WI38 (cell line): ENCODE data around the gene SLC26A6.

ENCODE experiments used
- H3K4me3 ChIP-seq: 2 replicates; pipeline ENCODE4 v1.5.1; 2011; ENCODE audit warnings: low read depth, mild to moderate bottlenecking, control low read depth, low read length
- TF ChIP-seq, protein P1 (sequence below): IDR thresholded peaks from 2 replicates; pipeline ENCODE4 v1.5.1; 2012; ENCODE audit warnings: low read depth, mild to moderate bottlenecking, control low read depth, low read length

The SLC26A6 gene

DNA sequence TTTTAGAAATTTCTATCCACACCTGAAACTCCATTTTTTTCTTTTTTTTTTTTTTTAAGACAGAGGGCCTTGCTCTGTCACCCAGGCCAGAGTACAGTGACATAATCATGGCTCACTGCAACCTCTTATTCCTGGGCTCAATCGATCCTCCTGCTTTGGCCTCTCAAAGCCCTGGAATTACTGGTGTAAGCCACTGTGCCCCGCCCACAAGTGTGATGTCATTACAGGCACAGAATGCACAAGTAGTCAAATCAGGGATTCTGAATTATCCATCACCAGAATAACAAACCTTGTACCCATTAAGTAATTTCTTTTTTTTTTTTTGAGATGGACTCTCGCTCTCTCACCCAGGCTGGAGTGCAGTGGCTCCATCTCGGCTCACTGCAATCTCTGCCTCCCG is 27.7 kb downstream of the SLC26A6 start:
- TF ChIP-seq, protein P1, sequence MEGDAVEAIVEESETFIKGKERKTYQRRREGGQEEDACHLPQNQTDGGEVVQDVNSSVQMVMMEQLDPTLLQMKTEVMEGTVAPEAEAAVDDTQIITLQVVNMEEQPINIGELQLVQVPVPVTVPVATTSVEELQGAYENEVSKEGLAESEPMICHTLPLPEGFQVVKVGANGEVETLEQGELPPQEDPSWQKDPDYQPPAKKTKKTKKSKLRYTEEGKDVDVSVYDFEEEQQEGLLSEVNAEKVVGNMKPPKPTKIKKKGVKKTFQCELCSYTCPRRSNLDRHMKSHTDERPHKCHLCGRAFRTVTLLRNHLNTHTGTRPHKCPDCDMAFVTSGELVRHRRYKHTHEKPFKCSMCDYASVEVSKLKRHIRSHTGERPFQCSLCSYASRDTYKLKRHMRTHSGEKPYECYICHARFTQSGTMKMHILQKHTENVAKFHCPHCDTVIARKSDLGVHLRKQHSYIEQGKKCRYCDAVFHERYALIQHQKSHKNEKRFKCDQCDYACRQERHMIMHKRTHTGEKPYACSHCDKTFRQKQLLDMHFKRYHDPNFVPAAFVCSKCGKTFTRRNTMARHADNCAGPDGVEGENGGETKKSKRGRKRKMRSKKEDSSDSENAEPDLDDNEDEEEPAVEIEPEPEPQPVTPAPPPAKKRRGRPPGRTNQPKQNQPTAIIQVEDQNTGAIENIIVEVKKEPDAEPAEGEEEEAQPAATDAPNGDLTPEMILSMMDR = no peak

DNA sequence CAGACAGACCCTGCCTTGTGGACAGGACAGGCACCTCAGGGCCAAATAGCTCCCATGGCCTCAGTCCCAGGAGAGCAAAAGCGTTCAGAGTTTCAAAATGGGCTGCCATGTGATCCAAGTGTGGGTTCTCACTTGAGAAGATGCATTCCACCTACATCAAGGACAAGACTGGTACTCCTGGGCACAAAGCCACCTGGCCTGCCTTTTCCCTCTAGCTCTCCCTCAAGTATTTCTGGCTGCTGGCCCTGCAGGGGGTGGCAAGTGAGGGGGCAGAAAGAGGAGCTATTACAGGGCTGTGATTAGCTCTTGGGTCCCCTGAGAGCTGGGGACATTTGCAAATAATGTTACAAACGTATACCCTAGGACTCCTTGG is 33.7 kb downstream of the SLC26A6 start:
- H3K4me3 ChIP-seq = no peak overlapping the region
- TF ChIP-seq, protein P1 = no peak

More for the DNA sequence above, 27.7 kb downstream of the SLC26A6 start:
- no peak overlapping the region for H3K4me3 ChIP-seq

DNA sequence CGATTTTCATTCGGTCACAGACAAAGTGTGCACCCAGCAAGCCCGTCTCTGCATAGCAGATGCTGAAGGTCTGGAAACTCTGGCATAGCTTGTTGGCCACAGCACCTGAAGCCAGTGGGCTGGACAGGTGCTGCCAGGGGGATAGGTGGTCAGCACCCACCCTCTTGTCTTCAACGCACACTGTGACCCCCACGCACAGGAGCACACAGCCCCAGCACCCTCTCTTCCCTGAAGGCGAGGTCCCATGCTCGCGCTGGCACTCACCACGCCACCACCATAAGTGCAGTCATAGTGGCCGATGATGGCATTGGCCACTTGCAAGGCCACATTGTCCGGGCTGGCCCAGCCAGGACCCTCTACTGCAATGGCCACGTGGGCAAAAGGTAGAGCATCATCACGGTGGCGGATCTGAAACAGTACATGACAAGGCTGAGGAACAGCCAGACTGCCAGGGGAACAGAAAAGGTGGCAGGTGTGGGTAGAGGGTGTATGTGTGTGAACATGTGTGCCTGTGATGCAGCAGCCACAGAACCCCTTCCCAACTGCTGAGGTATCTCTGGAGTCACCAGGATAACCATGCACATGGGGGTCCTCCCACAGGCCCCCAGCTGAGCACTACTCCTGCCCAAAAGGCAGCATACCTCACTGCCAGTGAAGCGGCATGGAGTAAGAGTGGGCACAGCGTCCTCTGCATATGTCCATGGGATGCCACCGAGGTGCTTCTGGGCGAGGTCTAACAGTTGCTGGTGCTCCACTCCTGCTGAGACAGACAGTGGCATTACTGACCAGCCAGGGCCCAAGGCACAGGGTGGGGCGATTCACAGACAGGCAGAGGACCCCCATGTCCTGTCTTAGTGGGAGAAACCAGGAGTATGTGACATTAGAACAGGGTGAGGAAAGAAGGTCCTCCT is 34.3 kb downstream of the SLC26A6 start:
- H3K4me3 ChIP-seq = no peak overlapping the region
- TF ChIP-seq, protein P1 = no peak

DNA sequence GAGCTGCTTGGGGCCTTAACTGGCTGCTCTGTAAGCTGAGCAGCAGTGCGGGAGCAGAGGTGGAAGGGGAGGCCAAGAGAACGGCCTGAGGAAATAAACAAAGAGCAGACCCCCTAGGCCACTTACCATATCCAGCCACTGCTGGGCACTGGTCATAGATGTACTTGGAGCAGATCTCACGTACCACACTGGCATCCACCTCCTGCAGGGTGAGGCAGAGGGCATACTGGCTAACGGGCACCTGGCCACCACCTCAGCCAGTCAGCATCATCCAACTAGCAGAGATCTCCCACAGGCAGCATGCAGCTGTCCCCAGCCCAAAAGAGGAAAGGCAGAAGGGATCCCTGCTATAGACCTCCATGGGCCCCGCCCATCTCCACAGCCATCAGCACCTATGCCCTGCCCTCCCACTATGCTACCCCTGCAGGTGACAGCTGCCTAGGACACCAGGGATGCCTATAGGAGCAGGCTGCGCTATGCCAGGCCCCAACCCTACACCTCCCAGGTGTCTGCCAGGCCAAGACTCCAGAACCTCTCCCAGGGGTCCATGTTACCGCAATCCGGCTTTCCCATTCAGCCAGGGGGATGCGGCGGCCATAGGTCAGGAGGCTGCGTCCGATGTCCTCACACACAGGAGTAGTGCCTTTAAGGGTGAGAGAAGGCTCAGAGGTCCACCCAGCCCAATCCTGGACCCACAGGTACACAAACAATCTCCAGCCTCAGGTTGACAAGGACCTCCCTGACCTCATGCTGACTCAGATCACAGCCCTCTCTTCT is 35.6 kb downstream of the SLC26A6 start:
- H3K4me3 ChIP-seq = no peak overlapping the region
- TF ChIP-seq, protein P1 = no peak

DNA sequence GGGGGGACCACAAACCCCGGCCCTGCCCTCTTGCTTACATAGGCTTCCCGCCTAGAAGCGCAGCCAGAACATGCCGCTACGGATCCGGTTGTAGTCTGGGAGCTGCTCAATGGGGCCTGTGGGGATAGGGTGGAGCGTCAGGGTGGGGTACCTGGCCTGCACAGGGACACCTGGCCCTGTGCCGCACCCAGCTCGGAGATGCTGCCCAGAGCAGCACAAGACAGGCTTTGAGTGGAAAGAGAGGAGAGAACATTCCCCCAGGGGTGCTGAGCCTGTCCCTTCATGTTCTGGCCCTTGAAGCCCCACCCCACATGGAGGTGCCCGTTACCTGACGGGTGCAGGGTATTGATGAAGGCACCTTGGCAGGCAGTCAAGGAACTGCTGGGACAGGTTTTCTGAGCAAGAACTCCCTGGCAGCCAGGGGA is 36.2 kb downstream of the SLC26A6 start:
- TF ChIP-seq, protein P1 = no peak
- H3K4me3 ChIP-seq = peak overlapping the region; percentile 29

DNA sequence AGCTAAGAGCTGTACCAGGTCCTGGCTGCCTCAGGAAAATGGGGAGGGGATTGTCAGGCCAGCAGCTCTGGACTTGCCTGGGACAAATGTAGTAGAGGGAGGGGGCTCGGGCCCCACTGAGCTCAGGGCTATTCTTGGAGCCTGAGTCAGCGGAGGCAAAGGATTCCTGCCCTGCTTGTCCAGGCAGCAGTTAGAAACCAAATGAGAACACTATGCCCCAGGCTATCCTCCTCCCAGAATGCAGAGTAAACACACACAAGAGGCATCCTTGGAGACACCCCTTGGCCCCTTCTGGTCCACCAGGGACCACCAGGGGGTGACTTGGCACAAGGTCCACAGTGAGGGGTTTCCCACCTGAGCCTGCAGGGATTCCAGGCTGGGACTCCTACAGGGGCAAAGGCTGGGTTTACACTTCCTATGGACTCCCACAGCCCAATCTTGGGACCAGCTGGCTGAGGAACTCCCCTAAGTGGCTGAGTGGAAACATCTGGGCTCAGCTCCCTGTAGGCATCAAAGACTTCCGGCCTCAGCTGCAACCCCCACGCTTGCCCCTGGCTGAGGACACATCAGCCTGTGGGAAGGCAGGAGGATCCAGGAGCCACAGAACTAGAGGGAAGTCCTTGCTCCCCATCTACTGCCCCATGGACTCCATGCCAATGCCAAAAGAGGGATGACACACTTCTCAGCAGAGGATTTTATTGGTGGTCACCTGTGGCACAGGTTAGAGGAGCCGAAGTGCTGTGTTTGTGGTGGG is 36.8 kb downstream of the SLC26A6 start:
- TF ChIP-seq, protein P1 = no peak
- H3K4me3 ChIP-seq = peak overlapping the region; percentile 29
